HepG2 (cell line): ENCODE results near the gene TMEM258. TPM values are rescaled to one million over a fixed set of nuclear protein-coding genes. Genes with fewer than 3 reads are reported as not detected.

Experiments
- ATAC-seq: fragments of 200-7000 bp; cut with Tn5 transposase; 3 replicates; pipeline ENCODE4 v1.9.1; 2020; ENCODE audit warnings: mild to moderate bottlenecking, moderate library complexity
- BruUV-seq: library from RNA; stranded (reverse); fragments of 400-500 nt; replicated peaks from 2 replicates; lab custom pipeline; 2021; lab: Mats Ljungman, UMichigan
- CTCF ChIA-PET: fragments of 300-600 bp; formaldehyde crosslinking; extraction: SDS; loops from one replicate; lab custom pipeline; 2021; ENCODE audit warnings: low total read pairs, inconsistent platforms, low intra/inter-chr PET ratio; lab: Yijun Ruan, JAX
- POLR2A ChIA-PET: fragments of 350-600 bp; sonication (Branson Sonifier 250); formaldehyde crosslinking; loops from one replicate; lab custom pipeline; 2020; ENCODE audit warnings: antibody characterized with exemption, inconsistent platforms; lab: Yijun Ruan, JAX
- DNase-seq: peaks from one replicate; pipeline ENCODE4 v3.0.0-alpha.2; 2015; ENCODE audit warnings: low spot score
- FAIRE-seq: peaks from 3 replicates; lab custom pipeline; 2011; peaks lifted over from hg19 to GRCh38; lab: Jason Lieb, UNC
- H2AFZ ChIP-seq: one replicate; pipeline ENCODE4 v1.6.1; 2011; ENCODE audit warnings: low read length, inconsistent platforms
- H3K27ac ChIP-seq: fragments of 300-600 bp; 3 replicates; pipeline ENCODE4 v1.8.0; 2011; ENCODE audit warnings: mixed run types, mild to moderate bottlenecking, mixed read lengths, low read length, inconsistent platforms; ENCODE audit not compliant: insufficient read depth; ENCODE audit errors: extremely low read length
- H3K27me3 ChIP-seq, 2 experiments: fragments of 200-600 bp in 1 of 2; 2 replicates in 1 of 2; 3 replicates in 1 of 2; pipeline versions ENCODE4 v1.6.0 to v1.8.0; 2011; ENCODE audit warnings: low read length in 2 of 2, mild to moderate bottlenecking in 2 of 2, moderate library complexity in 2 of 2, inconsistent platforms in 1 of 2; ENCODE audit not compliant: insufficient read depth in 2 of 2, control insufficient read depth in 1 of 2
- H3K36me3 ChIP-seq, 2 experiments: fragments of 200-600 bp in 1 of 2; replicated peaks in 1 of 2; 2 replicates in 1 of 2; 3 replicates in 1 of 2; pipeline versions ENCODE4 v1.5.1 to v1.8.0; 2011; ENCODE audit warnings: low read length in 2 of 2, inconsistent platforms in 1 of 2; ENCODE audit not compliant: insufficient read depth in 2 of 2, control insufficient read depth in 1 of 2
- H3K4me1 ChIP-seq: 2 replicates; pipeline ENCODE4 v1.5.1; 2012; ENCODE audit warnings: low read length, inconsistent platforms; ENCODE audit not compliant: insufficient read depth
- H3K4me2 ChIP-seq: 2 replicates; pipeline ENCODE4 v1.6.0; 2011; ENCODE audit warnings: low read depth, low read length, inconsistent platforms
- H3K4me3 ChIP-seq, 3 experiments: fragments of 200-600 bp in 1 of 3; sonication (generic), shearing (Covaris generic) in 1 of 3; replicated peaks in 1 of 3; 2 replicates each; pipeline ENCODE4 v1.5.1; 2011 to 2016; ENCODE audit warnings: low read length in 3 of 3, inconsistent platforms in 2 of 3, low read depth in 2 of 3, mild to moderate bottlenecking in 2 of 3, control low read depth in 1 of 3, mixed read lengths in 1 of 3; ENCODE audit not compliant: insufficient read depth in 1 of 3
- H3K79me2 ChIP-seq: one replicate; pipeline ENCODE4 v1.6.1; 2011; ENCODE audit warnings: low read length, inconsistent platforms; ENCODE audit not compliant: insufficient read depth
- H3K9ac ChIP-seq: 2 replicates; pipeline ENCODE4 v1.6.0; 2011; ENCODE audit warnings: mild to moderate bottlenecking, low read depth, low read length, inconsistent platforms; ENCODE audit not compliant: insufficient read depth
- H3K9me3 ChIP-seq: 2 replicates; pipeline ENCODE4 v1.5.1; 2012; ENCODE audit warnings: mild to moderate bottlenecking, low read length
- H4K20me1 ChIP-seq: 2 replicates; pipeline ENCODE4 v1.6.0; 2011; ENCODE audit warnings: inconsistent platforms, mild to moderate bottlenecking, low read length, moderate library complexity; ENCODE audit not compliant: insufficient read depth
- BRCA1 ChIP-seq: sonication (generic); formaldehyde crosslinking; IDR thresholded peaks from 2 replicates; pipeline ENCODE4 v1.4.0; 2020; ENCODE audit warnings: missing genetic modification reagents
- NCOA2 ChIP-seq: sonication (generic); formaldehyde crosslinking; IDR thresholded peaks from 2 replicates; pipeline ENCODE4 v1.8.0; 2022; ENCODE audit warnings: inconsistent platforms
- POLR2A ChIP-seq, 2 experiments: IDR thresholded peaks; 2 replicates each; pipeline ENCODE4 v1.6.1; 2011; ENCODE audit warnings: low read depth in 2 of 2, low read length in 2 of 2, mild to moderate bottlenecking in 1 of 2, moderate library complexity in 1 of 2; ENCODE audit not compliant: insufficient read depth in 1 of 2
- ZC3H13 ChIP-seq: sonication (generic); formaldehyde crosslinking; IDR thresholded peaks from 2 replicates; pipeline ENCODE4 v1.8.1; 2023; ENCODE audit warnings: mild to moderate bottlenecking, missing genetic modification reagents, moderate library complexity
- WGBS: methylation state at CpG from one replicate; pipeline ENCODE4 v1.1.6; 2017; ENCODE audit warnings: low lambda C conversion rate; 5-methylcytosine and 5-hydroxymethylcytosine counted together
- in situ Hi-C: cut with HindIII; loops from 2 replicates; pipeline ENCODE4 v1.10.0; 2017; ENCODE audit warnings: low pct_unique_long_range_greater_than_20kb; ENCODE audit not compliant: extremely low pct_ligation_motif_present
- intact Hi-C: fragments of 100-400 bp; cut with micrococcal nuclease; formaldehyde crosslinking; loops from one replicate; pipeline ENCODE4 v1.10.0; 2022; ENCODE audit not compliant: unreplicated experiment
- polyA plus RNA-seq, 8 experiments: library from polyadenylated mRNA; depleted of rRNA in 3 of 8; stranded (reverse) in 7 of 8; unstranded in 1 of 8; fragments of >200 nt; fragmentation: Illumina TruSeq in 4 of 8; extraction: Trizol in 4 of 8; gene quantifications; 2 replicates each; pipeline versions ENCODE4 v1.2.1 to v1.2.3, GENCODE V29; 2011 to 2016; ENCODE audit warnings: low read depth in 4 of 8, missing spikeins in 1 of 8, mixed read lengths in 1 of 8; ENCODE audit not compliant: insufficient read depth in 1 of 8
- total RNA-seq, 5 experiments: library from RNA; depleted of rRNA; stranded (reverse); fragments of >200 nt; fragmentation: Illumina TruSeq; extraction: Trizol; gene quantifications; 2 replicates each; pipeline ENCODE4 v1.2.3, GENCODE V29; 2016; ENCODE audit warnings: low read depth in 1 of 5

TMEM258 gene
- total and polyA plus RNA-seq, 2 of the 13 experiments (the other 11 are each of a cell fraction or from before 2014, with no cell fraction given) = 175 to 424 TPM

GRCh38 chr11:61795876-61796526 is 3.6 kb upstream of the TMEM258 start:
- Histone ChIP-seq H3K9me3 (no peaks in the 10 kb centered on the region), H3K36me3 (peaks cover 7 to 27% of the 10 kb centered on the region in 2 experiments; a peak in 3 of 5 replicates), H3K4me2 (no peak overlapping the region), H3K4me1 (peaks cover 47% of the 10 kb centered on the region), H3K4me3 (no peak overlapping the region), H3K27ac (no peak overlapping the region), H4K20me1 (no peaks in the 10 kb centered on the region; the same call in 1 of the 2 replicates), H2AFZ (no peak overlapping the region), H3K79me2 (peaks cover 50% of the 10 kb centered on the region), H3K9ac (no peak overlapping the region), H3K27me3 (no peaks in the 10 kb centered on the region; a peak in 1 of 5 replicates)
- ATAC-seq (no peak), FAIRE-seq (no peak), DNase-seq (no peak)
- in situ Hi-C loops (loop anchor here (10.0 kb wide), 1 partner anchor 289 kb away; no protein-coding TSS in a partner anchor), intact Hi-C loops (loop anchor here (2.0 kb wide), 2 partner anchors 103 to 151 kb away; no protein-coding TSS in a partner anchor)
- ChIA-PET POLR2A (interaction anchor here (3.2 kb wide), 1 partner anchor 19 kb away, joined by 28 read pairs; no protein-coding TSS in a partner anchor), CTCF (interaction anchor here (1.6 kb wide), 1 partner anchor 33 kb away, joined by 7 read pairs; the partner anchor contains the start of gene FADS2)
- TSS peak; percentile 2 for BruUV-seq
- no peak for TF ChIP-seq NCOA2 (CRISPR knock-in tag)
- 0 out of 4 replicates have a peak, but pooled peaks of 1 of the 2 experiments have one; percentile 23 for TF ChIP-seq POLR2A (IDR thresholded peaks at IDR 0.05; ENCODE audit: insufficient read depth in 1 of 2, low read depth in 2 of 2, low read length in 2 of 2)
- 98% methylated on average over 13 of the region's 18 CpGs for WGBS

- in situ Hi-C loops (loop anchor here (10.0 kb wide), 1 partner anchor 289 kb away; no protein-coding TSS in a partner anchor), intact Hi-C loops (no loop called here)
- 0 out of 2 replicates have a peak, but pooled peaks have one; percentile 19 for TF ChIP-seq ZC3H13 (CRISPR knock-in tag)
- no peak for TF ChIP-seq BRCA1 (CRISPR knock-in tag)
- BruUV-seq = no TSS peak
- Histone ChIP-seq H3K4me3 (no peak overlapping the region), H4K20me1 (no peaks in the 10 kb centered on the region; the same call in 1 of the 2 replicates), H3K36me3 (peaks cover 7 to 26% of the 10 kb centered on the region in 2 experiments; a peak in 3 of 5 replicates), H3K79me2 (peaks cover 50% of the 10 kb centered on the region), H3K9ac (no peak overlapping the region), H3K4me1 (peaks cover 50% of the 10 kb centered on the region), H3K27me3 (no peaks in the 10 kb centered on the region; a peak in 1 of 5 replicates), H3K9me3 (no peaks in the 10 kb centered on the region), H3K4me2 (no peak overlapping the region), H3K27ac (no peak overlapping the region), H2AFZ (no peak overlapping the region)
- POLR2A ChIA-PET = interaction anchor here (3.2 kb wide), 1 partner anchor 19 kb away, joined by 28 read pairs; no protein-coding TSS in a partner anchor
- DNase-seq (no peak), ATAC-seq (no peak), FAIRE-seq (no peak)
- CTCF ChIA-PET = no interaction called here
- WGBS = 96% methylated on average over 12 of the region's 12 CpGs
Measured at GRCh38 chr11:61795459-61795858, 3.1 kb upstream of the TMEM258 start.
